OCI-LY1 (cell line): ENCODE results near the gene QSER1.
"Not testable (repeated sequence)": the region's sequence is repeated elsewhere in the genome, so short reads cannot be mapped to it uniquely, and the experiment has no call there.

Experiments
- H2AFZ ChIP-seq: fragments of 200-600 bp; sonication (generic), shearing (Covaris generic); 2 replicates; pipeline ENCODE4 v1.6.0; 2014; ENCODE audit warnings: antibody characterized with exemption, mild to moderate bottlenecking, low read length
- H3F3A ChIP-seq: fragments of 200-600 bp; sonication (generic), shearing (Covaris generic); 2 replicates; pipeline ENCODE4 v1.6.0; 2014; ENCODE audit warnings: mild to moderate bottlenecking, antibody characterized with exemption, low read length, moderate library complexity; ENCODE audit not compliant: insufficient read depth
- H3K27ac ChIP-seq: fragments of 200-600 bp; sonication (generic); 2 replicates; pipeline ENCODE4 v1.5.1; 2014; ENCODE audit warnings: low read length, mixed run types, mild to moderate bottlenecking, low read depth; ENCODE audit not compliant: poor library complexity, severe bottlenecking
- H3K27me3 ChIP-seq: fragments of 200-600 bp; sonication (generic); 2 replicates; pipeline ENCODE4 v1.6.0; 2014; ENCODE audit warnings: antibody characterized with exemption, mild to moderate bottlenecking, low read length, moderate library complexity; ENCODE audit not compliant: insufficient read depth
- H3K36me3 ChIP-seq: fragments of 200-600 bp; sonication (generic); 2 replicates; pipeline ENCODE4 v1.6.1; 2014; ENCODE audit warnings: mild to moderate bottlenecking, antibody characterized with exemption, low read length, moderate library complexity, mixed read lengths; ENCODE audit not compliant: insufficient read depth
- H3K4me1 ChIP-seq: fragments of 200-600 bp; sonication (generic); 2 replicates; pipeline ENCODE4 v1.5.1; 2014; ENCODE audit warnings: mild to moderate bottlenecking, low read length, moderate library complexity; ENCODE audit not compliant: insufficient read depth, severe bottlenecking
- H3K4me2 ChIP-seq: fragments of 200-600 bp; sonication (generic), shearing (Covaris generic); 2 replicates; pipeline ENCODE4 v1.6.1; 2014; ENCODE audit warnings: low read length
- H3K4me3 ChIP-seq: fragments of 200-600 bp; sonication (generic); 2 replicates; pipeline ENCODE4 v1.5.1; 2014; ENCODE audit warnings: low read length, low read depth, mild to moderate bottlenecking, mixed read lengths; ENCODE audit not compliant: poor library complexity, severe bottlenecking
- H3K79me2 ChIP-seq: fragments of 200-600 bp; shearing (Covaris generic); 2 replicates; pipeline ENCODE4 v1.6.1; 2016; ENCODE audit warnings: mixed run types, low read length, mixed read lengths; ENCODE audit not compliant: insufficient read depth
- H3K9ac ChIP-seq: fragments of 200-600 bp; sonication (generic), shearing (Covaris generic); 2 replicates; pipeline ENCODE4 v1.6.1; 2014; ENCODE audit warnings: mild to moderate bottlenecking, low read length, mixed read lengths
- H3K9me2 ChIP-seq: fragments of 200-600 bp; sonication (generic), shearing (Covaris generic); 2 replicates; pipeline ENCODE4 v1.6.1; 2014; ENCODE audit warnings: low read depth, mild to moderate bottlenecking, low read length, mixed read lengths
- H3K9me3 ChIP-seq: fragments of 200-600 bp; shearing (Covaris generic); 2 replicates; pipeline ENCODE4 v1.6.1; 2014; ENCODE audit warnings: low read length, mixed read lengths
- H4K20me1 ChIP-seq: fragments of 200-600 bp; sonication (generic), shearing (Covaris generic); 2 replicates; pipeline ENCODE4 v1.6.0; 2016; ENCODE audit warnings: mild to moderate bottlenecking, low read length; ENCODE audit not compliant: insufficient read depth
- CTCF ChIP-seq: fragments of 200-600 bp; sonication (generic), shearing (Covaris generic); IDR thresholded peaks from 2 replicates; pipeline ENCODE4 v1.5.1; 2017; ENCODE audit warnings: mild to moderate bottlenecking, antibody characterized with exemption, low read length, moderate library complexity, mixed read lengths
- EZH2 ChIP-seq: fragments of 200-600 bp; sonication (generic), shearing (Covaris generic); IDR thresholded peaks from 2 replicates; pipeline ENCODE4 v1.8.0; 2017; ENCODE audit warnings: borderline replicate concordance, mixed run types, mild to moderate bottlenecking, antibody characterized with exemption, low read length, moderate library complexity, mixed read lengths

Gene QSER1

GRCh38 chr11:32864555-32864954 is 28.1 kb upstream of the QSER1 start:
- TF ChIP-seq EZH2 (no peak), CTCF (no peak)
- Histone ChIP-seq H3K36me3 (no peaks in the 10 kb centered on the region), H3K4me2 (no peak overlapping the region), H4K20me1 (no peaks in the 10 kb centered on the region), H3K9me3 (no peaks in the 10 kb centered on the region), H3K9ac (no peak overlapping the region), H3F3A (no peaks in the 10 kb centered on the region), H2AFZ (no peak overlapping the region), H3K27ac (no peak overlapping the region), H3K9me2 (no peaks in the 10 kb centered on the region), H3K79me2 (no peaks in the 10 kb centered on the region), H3K4me3 (no peak overlapping the region), H3K4me1 (no peaks in the 10 kb centered on the region), H3K27me3 (0 out of 2 replicates have a peak, but pooled peaks cover 2% of the 10 kb centered on the region)

- not testable (repeated sequence) for H2AFZ ChIP-seq, H3K4me1 ChIP-seq, H3K9me3 ChIP-seq, H3K36me3 ChIP-seq, H3K4me2 ChIP-seq, H3K27ac ChIP-seq, H3K9ac ChIP-seq, H3F3A ChIP-seq, H3K27me3 ChIP-seq, H3K4me3 ChIP-seq, H3K79me2 ChIP-seq, H3K9me2 ChIP-seq, H4K20me1 ChIP-seq
Measured at GRCh38 chr11:32868752-32869151, 23.9 kb upstream of the QSER1 start.

- Histone ChIP-seq H3K27ac (no peak overlapping the region), H3K36me3 (no peaks in the 10 kb centered on the region), H3K9ac (no peak overlapping the region), H4K20me1 (no peaks in the 10 kb centered on the region), H3K9me3 (no peaks in the 10 kb centered on the region), H3K4me1 (no peaks in the 10 kb centered on the region), H2AFZ (no peak overlapping the region), H3K27me3 (0 out of 2 replicates have a peak, but pooled peaks cover 2% of the 10 kb centered on the region), H3K4me3 (no peak overlapping the region), H3K4me2 (no peak overlapping the region), H3K79me2 (no peaks in the 10 kb centered on the region), H3F3A (no peaks in the 10 kb centered on the region), H3K9me2 (no peaks in the 10 kb centered on the region)
- TF ChIP-seq EZH2 (no peak), CTCF (peak; percentile 53; the same call in 1 of the 2 replicates)
Measured at GRCh38 chr11:32870676-32871075, 21.9 kb upstream of the QSER1 start.

- Histone ChIP-seq H3K4me2 (no peak overlapping the region), H3K9me2 (no peaks in the 10 kb centered on the region), H3K36me3 (no peaks in the 10 kb centered on the region), H3F3A (no peaks in the 10 kb centered on the region), H3K9me3 (no peaks in the 10 kb centered on the region), H3K4me3 (no peak overlapping the region), H3K27me3 (no peaks in the 10 kb centered on the region), H2AFZ (no peak overlapping the region), H3K4me1 (no peaks in the 10 kb centered on the region), H3K79me2 (no peaks in the 10 kb centered on the region), H3K9ac (no peak overlapping the region), H4K20me1 (no peaks in the 10 kb centered on the region), H3K27ac (no peak overlapping the region)
- TF ChIP-seq EZH2: no peak
- TF ChIP-seq CTCF: no peak
Measured at GRCh38 chr11:32874132-32874531, 18.5 kb upstream of the QSER1 start.
